ENCODE measurements around the gene C1QTNF4.

C1QTNF4 gene

GRCh38 chr11:47592251-47592650 lies 2.0 kb downstream of the C1QTNF4 start:
- DNase-seq = no peak

GRCh38 chr11:47591764-47592163 lies 2.4 kb downstream of the C1QTNF4 start:
- no peak for DNase-seq

GRCh38 chr11:47589977-47590861 lies 4.0 kb downstream of the C1QTNF4 start:
- DNase-seq = no peak

GRCh38 chr11:47589584-47589976 lies 4.6 kb downstream of the C1QTNF4 start:
- no peak for DNase-seq

- DNase-seq = no peak
Measured at GRCh38 chr11:47589118-47589517, 5.1 kb downstream of the C1QTNF4 start.

- DNase-seq = no peak
Measured at GRCh38 chr11:47587723-47588326, 6.4 kb downstream of the C1QTNF4 start.

- DNase-seq = no peak
Measured at GRCh38 chr11:47587039-47587716, 7.0 kb downstream of the C1QTNF4 start.

- no peak for DNase-seq
Measured at GRCh38 chr11:47586098-47586855, 7.9 kb downstream of the C1QTNF4 start, which contains the start of gene FAM180B. Gene FAM180B, plus strand, starts transcription at chr11:47586678. Its CDS starts 91 bp downstream, at chr11:47586769.

- no peak for DNase-seq
Measured at GRCh38 chr11:47583844-47584243, 10.4 kb downstream of the C1QTNF4 start.

- DNase-seq = peak; percentile 98
Measured at GRCh38 chr11:47578524-47579494, 15.4 kb downstream of the C1QTNF4 start, which contains the start of the genes KBTBD4 and NDUFS3. Gene KBTBD4, minus strand, starts transcription at chr11:47578970. Its CDS starts 19 bp downstream, at chr11:47578951. Gene NDUFS3, plus strand, starts transcription at chr11:47579074. Its CDS starts 18 bp downstream, at chr11:47579092.

- no peak for DNase-seq
Measured at GRCh38 chr11:47577460-47578041, 16.7 kb downstream of the C1QTNF4 start.

GRCh38 chr11:47573321-47573720 lies 20.9 kb downstream of the C1QTNF4 start:
- DNase-seq = no peak

GRCh38 chr11:47572715-47573255 lies 21.4 kb downstream of the C1QTNF4 start:
- DNase-seq = peak; percentile 66

- DNase-seq = no peak
Measured at GRCh38 chr11:47571895-47572294, 22.3 kb downstream of the C1QTNF4 start.

GRCh38 chr11:47571357-47571729 lies 22.9 kb downstream of the C1QTNF4 start:
- no peak for DNase-seq

GRCh38 chr11:47570651-47571356 lies 23.4 kb downstream of the C1QTNF4 start:
- no peak for DNase-seq

- DNase-seq = no peak
Measured at GRCh38 chr11:47569646-47570045, 24.6 kb downstream of the C1QTNF4 start.

GRCh38 chr11:47566149-47566698 lies 28.0 kb downstream of the C1QTNF4 start:
- DNase-seq = no peak

GRCh38 chr11:47565340-47566148 lies 28.7 kb downstream of the C1QTNF4 start, which contains the start of gene PTPMT1:
Gene PTPMT1, plus strand, starts transcription at chr11:47565599. Its CDS starts 24 bp downstream, at chr11:47565623.
- peak; percentile 84 for DNase-seq
